GM19025 (cell line): Measurements from ENCODE around the gene PPP6C.
"Not testable (repeated sequence)": the region's sequence is repeated elsewhere in the genome, so short reads cannot be mapped to it uniquely, and the experiment has no call there.

ENCODE experiments used
- ATAC-seq: cut with Tn5 transposase; IDR thresholded peaks from one replicate; pipeline ENCODE4 v1.9.1; 2021; ENCODE audit warnings: mild to moderate bottlenecking, low read depth, moderate library complexity; ENCODE audit not compliant: unreplicated experiment

Gene PPP6C

DNA sequence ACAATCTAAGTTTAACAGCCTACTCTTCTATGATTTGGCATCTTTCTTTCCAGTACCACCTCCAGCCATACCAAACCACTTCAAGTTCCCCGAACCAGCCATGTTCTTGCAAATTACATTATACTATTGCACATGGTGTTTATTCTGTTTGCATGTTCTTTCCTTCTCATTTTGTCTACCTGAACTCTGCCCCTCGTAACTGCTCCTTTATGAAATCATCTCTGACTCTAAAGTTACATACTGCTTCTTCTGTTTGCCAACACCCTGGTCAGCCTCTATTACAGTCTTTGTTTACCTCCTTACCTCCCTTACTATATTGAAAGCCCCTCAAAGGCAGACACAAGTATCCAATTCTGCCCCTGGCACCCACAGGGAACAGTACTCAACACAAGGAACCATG lies 6.0 kb downstream of the PPP6C start:
- no peak for ATAC-seq

DNA sequence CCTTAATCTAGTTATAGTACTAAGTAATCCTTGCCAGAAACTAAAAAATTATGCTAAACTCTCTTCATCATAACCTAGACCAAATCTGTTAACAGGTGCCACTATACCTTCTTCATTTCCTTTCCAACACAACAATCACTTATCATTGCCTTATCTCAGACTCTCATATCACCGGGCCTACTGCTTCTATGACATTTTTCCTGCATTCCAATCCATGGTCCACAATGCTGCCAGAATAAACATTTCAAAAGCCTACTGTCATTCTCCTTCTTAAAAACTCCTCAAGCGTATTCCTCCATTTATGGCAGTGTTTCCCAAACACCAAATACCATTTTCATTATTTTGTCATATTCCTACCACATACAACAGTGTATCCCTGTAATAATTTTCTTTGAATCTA lies 6.5 kb downstream of the PPP6C start:
- ATAC-seq, result no peak

DNA sequence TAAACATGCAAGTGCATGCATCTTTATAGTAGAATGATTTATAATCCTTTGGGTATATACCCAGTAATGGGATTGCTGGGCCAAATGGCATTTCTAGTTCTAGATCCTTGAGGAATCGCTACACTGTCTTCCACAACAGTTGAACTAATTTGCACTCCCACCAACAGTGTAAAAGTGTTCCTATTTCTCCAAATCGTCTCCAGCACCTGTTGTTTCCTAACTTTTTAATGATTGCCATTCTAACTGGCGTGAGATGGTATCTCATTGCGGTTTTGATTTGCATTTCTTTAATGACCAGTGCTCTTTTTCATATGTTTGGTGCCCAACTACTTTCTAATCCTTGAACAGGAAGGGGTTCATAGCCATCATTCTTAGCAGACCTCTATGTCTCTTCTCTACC lies 7.8 kb downstream of the PPP6C start:
- ATAC-seq, result not testable (repeated sequence)

DNA sequence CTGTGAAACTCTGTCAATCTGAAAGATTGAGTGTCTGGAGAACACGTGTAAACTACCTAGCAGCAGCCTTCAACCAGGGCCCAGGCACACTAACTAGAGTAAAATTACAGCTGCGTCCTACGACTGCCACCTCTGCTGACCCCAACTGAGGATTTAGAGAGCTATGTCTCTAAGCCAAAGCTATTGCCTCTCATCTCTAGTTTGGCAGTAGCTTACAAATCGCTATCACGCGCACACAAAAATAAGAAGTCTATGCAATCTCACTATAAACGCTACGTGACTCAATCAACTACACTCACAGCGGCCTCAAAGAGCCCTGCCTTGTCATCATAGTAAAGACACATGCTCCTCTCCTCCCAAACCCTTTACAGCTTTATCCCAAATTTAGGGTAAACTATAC lies 8.7 kb downstream of the PPP6C start:
- no peak for ATAC-seq

DNA sequence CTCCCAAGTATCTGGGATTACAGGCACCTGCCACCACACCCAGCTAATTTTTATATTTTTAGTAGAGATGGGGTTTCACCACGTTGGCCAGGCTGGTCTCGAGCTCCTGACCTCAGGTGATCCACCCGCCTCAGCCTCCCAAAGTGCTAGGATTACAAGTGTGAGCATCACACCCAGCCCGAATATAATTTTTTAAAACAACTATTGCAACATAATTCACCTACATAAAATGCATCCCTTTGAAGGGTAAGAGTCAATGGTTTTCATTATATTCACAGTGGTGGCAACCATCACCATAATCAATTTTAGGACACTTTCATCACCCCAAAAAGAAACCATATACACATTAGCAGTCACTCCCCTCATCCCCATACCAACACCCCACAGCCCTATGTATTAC lies 9.8 kb downstream of the PPP6C start:
- ATAC-seq, result not testable (repeated sequence)

DNA sequence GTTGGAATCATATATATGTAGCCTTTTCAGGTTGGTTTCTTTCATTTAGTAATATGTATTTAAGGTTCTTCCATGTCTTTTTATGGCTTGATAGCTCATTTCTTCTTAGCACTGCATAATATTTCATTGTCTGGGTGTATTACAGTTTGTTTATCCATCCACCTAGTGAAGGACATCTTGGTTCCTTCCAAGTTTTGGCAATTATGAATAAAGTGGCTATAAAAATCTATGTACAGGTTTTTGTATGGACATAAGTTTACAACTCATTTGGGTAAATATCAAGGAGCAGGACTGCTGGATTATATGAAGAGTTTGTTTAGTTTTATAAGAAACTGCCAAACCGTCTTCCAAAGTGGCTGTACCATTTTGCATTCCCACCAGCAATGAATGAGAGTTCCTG lies 11.7 kb downstream of the PPP6C start:
- no peak for ATAC-seq

DNA sequence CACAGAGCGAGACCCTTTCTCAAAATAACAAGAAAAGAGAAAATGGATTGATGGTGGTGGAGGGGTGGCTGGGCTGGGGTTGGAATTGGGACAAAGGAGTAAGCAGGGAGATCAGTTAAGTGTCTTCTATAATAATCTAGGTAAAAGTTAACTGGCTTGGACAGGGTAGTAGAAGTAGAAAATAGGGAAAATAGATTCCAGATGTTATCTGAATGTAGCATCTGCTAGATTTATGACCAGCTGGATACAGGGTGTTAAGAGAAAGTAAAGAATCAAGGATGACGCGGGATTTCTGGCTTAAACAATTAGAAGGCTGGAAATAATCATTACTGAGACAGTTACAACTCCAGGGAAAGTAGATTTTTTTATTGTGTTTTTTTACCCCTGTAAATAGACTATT lies 13.0 kb downstream of the PPP6C start:
- ATAC-seq, result no peak

DNA sequence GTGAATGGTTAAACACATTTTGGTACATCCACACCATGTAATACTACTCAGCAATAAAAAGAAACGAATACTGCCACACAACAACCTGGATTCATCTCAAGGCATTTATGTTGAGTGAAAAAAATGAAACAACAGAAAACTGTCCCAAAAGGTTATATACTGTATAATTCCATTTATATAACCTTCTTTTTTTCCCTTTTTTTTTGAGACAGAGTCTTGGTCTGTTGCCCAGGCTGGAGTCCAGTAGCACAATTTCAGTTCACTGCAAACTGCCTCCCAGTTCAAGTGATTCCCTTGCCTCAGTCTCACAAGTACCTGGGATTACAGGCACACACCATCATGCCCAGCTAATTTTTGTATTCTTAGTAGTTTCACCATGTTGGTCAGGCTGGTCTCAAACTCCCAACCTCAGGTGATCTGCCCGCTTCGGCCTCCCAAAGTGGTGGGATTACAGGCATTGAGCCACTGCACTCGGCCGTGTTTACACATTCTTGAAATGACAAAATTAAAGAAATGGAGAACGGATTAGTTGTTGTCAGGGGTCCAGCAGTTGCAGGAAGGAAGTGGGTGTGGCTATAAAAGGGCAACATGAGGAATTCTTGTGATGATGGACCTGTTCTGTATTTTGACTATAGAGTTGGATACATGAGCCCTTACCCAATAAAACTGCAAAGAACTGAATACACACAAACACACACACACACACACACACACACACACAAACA lies 17.4 kb downstream of the PPP6C start:
- ATAC-seq, result no peak

DNA sequence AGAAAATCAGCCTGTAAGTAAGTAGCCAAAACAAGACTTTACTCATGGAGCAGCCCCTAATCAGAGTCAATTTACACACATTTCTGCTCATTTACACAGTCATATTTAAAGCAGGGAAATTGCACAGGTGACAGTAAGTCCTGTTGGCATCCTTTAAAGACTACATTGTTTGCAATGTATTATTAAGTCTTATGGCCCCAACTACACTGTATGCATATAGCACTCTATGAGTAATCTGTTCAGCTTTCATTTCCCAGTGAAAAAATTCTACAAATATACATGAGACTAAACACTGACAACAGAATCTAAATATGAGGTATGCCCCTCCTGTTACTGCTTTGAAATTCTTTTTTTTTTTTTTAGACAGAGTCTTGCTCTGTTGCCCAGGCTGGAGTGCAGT lies 19.7 kb downstream of the PPP6C start:
- ATAC-seq, result no peak

DNA sequence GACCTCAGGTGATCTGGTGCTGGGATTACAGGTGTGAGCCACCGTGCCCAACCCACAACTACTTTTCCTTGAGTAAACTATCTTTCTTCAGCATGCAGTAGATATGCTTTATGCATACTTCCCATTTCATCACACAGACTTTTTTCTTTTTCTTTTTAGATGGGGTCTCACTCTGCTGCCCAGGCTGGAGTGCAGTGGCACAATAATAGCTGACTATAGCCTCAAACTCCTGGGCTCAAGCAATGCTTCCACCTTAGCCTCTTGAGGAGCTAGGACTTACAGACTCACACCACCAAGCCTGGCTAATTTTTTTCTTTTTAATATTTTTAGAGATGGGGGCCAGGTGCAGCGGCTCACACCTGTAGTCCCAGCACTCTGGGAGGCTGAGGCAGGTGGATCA lies 22.8 kb downstream of the PPP6C start:
- ATAC-seq, result no peak

DNA sequence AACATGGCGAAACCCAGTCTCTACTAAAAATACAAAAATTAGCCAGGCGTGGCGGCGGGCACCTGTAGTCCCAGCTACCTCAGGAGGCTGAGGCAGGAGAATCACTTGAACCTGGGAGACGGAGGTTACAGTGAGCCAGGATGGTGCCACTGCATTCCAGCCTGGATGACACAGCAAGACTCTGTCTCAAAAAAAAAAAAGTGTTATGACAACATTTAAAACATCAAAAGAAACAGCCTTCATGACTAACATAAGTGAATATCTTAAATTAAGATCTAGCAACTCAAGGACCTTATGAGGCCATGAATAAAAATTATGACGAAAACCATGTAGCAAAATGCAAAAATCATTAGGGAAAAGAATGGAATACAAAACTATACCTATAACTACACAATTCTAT lies 26.7 kb downstream of the PPP6C start:
- not testable (repeated sequence) for ATAC-seq

DNA sequence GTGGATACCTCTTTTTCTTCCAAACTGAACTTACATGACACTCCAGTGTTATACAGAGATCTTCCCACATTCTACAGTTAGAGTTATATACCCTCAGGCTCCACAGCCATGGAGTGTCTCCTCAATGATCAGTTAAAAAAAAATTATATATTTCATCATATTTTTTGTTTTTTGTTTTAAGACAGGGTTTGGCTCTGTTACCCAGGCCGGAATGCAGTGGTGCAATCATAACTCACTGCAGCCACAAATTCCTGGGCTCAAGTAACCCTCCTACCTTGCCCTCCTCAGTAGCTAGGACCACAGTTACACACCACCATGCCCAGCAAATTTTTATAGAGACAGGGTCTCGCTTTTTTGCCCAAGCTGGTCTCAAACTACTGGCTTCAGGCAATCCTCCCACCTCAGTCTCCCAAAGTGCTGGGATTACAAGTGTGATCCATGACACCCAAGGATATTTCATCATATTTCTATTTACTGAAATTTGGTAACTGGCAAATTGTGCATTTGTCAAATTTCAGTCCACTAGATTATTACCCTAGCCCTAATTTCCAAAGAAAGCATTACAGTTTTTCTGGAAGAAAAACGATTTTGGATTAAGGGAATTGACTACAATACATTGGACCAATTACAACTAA lies 28.2 kb downstream of the PPP6C start:
- no peak for ATAC-seq

DNA sequence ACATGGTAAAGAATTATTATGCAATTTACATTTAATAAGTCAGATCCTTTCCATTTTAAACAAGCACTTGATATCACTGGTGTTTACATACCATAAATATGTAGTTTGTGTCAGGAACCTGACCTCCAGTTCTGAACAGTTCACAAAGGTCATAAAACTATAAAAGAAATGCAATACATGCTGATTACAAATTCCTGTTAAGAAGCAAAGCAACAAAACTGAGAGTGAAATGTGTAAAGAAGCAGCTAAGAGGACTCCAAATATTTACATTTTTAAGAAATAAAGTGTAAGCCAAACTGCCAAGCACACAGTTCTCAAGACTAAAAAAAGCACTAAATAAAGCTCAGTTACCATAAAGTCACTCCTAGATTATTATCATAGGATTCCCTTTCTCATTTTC lies 28.9 kb downstream of the PPP6C start:
- ATAC-seq, result no peak

DNA sequence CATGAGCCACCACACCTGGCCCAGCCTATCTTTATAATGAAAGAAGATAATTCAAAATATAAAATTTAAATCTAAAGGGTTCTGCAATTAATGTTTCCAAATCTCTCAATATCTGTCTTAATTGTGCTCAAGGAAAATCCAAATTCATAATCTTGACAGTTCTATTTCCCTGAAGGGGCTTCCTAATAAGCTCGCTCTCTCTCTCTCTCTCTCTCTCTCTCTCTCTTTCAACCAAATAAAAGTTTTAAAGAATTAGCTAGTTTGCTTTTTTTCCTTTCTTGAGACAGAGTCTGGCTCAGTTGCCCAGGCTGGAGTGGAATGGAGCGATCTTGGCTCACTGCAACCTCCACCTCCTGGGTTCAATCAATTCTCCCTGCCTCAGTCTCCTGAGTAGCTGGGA lies 33.1 kb downstream of the PPP6C start:
- no peak for ATAC-seq

DNA sequence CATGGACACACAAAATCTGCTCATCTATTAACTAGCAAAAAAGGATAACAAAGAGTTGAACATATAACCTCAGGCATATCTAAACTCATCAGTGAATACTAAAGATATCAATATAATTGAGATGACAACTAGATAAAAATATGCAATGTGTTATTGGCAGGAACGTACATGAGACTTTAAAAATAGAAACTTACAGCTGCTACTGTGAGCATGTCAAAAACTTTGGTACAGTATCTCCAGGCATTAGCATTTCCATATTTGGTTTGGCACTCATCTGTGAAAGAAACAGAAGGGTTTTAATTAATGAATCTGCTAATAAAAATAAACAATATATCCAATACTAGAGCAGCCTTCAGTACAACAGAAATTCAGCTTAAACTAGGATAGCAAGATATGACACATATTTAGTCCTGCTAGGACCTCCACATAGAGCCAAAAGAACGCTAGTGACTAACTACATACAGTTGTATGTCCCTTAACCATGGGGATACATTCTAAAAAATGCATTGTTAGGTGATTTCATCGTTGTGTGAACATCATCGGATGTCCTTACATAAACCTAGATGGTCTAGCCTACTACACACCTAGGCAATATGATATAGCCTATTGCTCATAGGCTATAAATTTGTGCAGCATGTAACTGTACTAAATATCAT lies 35.8 kb downstream of the PPP6C start:
- no peak for ATAC-seq

DNA sequence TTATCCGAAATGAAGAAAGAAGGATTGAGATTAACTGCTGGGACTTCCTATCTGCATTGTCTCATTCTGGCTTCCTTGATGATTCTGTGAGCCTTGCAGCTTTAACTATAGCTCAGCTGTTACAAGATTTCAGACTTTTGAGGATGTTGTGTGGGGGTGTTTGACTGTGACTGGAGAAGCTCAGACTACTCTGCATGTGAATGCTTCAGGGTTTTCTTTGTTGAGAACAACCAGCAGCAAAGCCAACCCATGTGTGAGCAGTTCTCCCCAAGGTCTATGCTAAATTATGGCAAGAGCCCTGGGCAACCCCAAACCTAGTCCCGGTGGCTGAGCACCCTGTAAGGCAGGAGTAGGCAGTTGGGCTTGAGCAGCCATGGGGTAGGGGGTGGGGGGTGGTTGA lies 37.9 kb downstream of the PPP6C start:
- no peak for ATAC-seq

DNA sequence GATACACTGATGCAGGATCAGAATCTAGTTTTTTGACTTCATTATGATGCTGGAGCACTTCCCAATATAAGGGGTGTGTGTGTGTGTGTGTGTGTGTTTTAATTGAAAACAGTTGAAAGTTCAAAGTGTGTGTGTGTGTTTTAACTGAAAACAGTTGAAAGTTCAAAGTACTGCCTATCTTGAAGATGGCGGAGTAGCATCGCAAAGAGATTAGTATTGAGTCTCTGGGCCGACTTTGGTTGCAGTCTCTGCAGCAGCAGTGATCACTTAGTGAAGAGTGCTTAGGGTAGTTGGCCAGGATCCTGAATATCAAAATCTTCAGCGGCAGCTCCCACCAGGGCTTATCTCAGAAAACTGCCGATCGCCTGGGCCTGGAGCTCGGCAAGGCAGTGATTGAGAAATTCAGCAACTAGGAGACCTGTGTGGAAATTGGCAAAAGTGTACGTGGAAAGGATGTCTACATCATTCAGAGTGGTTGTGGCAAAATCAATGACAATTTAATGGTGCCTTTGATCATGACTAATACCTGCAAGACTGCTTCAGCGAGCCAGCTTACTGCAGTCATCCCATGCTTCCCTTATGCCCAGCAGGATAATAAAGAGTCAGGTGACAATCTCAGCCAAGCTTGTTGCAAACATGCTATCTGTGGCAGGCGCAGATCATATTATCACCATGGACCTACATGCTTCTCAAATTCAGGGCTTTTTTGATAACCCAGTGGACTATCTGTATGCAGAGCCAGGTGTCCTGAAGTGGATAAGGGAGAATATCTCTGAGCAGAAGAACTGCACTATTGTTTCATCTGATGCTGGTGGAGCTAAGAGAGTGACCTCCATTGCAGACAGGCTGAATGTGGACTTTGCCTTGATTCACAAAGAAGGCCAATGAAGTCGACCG lies 39.0 kb downstream of the PPP6C start:
- no peak for ATAC-seq

DNA sequence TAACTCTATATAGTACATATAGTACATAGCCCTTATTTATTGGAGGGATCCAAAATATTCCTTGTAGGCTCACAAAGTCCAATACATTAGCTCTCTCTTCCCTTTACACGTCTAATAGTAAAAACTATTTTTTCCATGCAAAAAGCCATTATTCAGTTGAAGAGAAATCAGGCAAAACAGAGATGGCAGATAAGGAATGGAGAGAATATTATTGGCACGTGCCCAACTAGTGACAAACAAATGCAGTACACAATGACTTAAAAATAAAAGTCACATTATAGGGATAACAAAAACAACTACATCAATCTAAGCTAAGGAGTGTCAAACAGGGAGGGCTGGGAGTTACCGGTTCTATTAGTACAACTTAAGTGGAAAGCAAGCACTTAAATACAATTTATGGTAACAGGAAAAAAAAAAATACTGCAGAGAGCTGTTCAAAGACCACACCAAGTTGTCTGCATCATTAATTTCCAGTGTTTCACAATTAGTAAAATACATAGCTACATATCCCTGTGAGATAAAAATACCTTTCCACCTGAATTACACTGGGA lies 42.1 kb downstream of the PPP6C start:
- no peak for ATAC-seq

DNA sequence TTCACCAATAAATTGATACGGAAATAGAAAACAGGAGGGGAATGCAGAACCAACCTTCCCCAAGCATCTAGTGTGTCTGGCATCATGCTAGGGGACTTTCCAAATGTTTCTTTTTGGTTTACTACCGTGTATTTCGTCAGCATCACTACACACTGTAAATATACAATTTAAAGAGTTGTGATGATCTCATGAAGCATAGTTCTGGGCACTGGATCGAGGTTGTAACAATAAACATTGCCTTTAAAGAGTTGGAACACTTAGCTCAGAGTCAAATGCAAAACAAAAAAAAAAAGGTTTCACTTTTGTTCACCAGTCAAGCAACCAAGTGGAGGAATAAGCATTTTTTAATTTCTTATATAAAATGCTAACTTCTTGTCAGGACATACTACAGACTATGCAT lies 43.4 kb downstream of the PPP6C start:
- ATAC-seq, result no peak

DNA sequence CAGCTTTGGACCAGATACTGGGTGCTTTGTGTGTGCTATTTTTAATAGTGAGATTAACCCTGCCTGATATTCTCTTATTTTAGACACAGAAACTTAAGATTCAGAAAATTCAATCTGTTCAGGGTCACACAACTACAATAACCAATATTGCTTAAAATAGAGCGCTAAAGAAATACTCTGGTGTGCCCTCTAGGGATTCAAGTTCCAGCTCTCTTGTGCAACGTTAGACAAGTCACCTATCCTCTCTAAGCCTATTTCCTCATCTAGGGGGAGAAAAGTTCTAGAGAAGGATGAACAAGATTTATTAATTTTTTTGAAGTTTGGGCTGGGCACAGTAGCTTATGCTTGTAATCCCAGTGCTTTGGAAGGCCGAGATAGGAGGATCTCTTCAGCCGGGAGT lies 44.2 kb downstream of the PPP6C start:
- ATAC-seq, result no peak
